Chondrocyte (in vitro differentiated cells): ENCODE measurements around the gene ANKRD52. TPM values are rescaled to one million over a fixed set of nuclear protein-coding genes. Genes with fewer than 3 reads are reported as not detected.

Experiments
- DNase-seq: peaks from one replicate; pipeline ENCODE4 v3.0.0; 2021; ENCODE audit warnings: mixed read lengths, low spot score
- H3K27ac Mint-ChIP-seq: one replicate; pipeline ENCODE4 v1.8.0; 2021; ENCODE audit warnings: mild to moderate bottlenecking, moderate library complexity, mixed read lengths; ENCODE audit not compliant: unreplicated experiment
- H3K27me3 Mint-ChIP-seq: 2 replicates; pipeline ENCODE4 v1.8.0; 2021; ENCODE audit warnings: low read depth, mixed read lengths
- H3K36me3 Mint-ChIP-seq: 2 replicates; pipeline ENCODE4 v1.8.0; 2021; ENCODE audit warnings: low read depth, mixed read lengths
- H3K4me1 Mint-ChIP-seq: 2 replicates; pipeline ENCODE4 v1.8.0; 2021; ENCODE audit warnings: low read depth, mild to moderate bottlenecking, mixed read lengths
- H3K4me3 Mint-ChIP-seq: one replicate; pipeline ENCODE4 v1.8.0; 2021; ENCODE audit warnings: mild to moderate bottlenecking, moderate library complexity, mixed read lengths; ENCODE audit not compliant: unreplicated experiment
- H3K9me3 Mint-ChIP-seq: 2 replicates; pipeline ENCODE4 v1.8.0; 2021; ENCODE audit warnings: low read depth, mixed read lengths
- CTCF ChIP-seq: fragments of 200-600 bp; sonication (generic); IDR thresholded peaks from 2 replicates; pipeline ENCODE4 v1.5.0; 2021; ENCODE audit warnings: antibody characterized with exemption, mild to moderate bottlenecking, moderate library complexity
- total RNA-seq: library from RNA; stranded (reverse); gene quantifications from 3 replicates; pipeline ENCODE4 v1.2.1, GENCODE V29; 2021

Gene ANKRD52
- total RNA-seq, 1 donor from 2014 or later: 106 TPM

- H3K4me1 Mint-ChIP-seq: peaks cover 37% of the 10 kb centered on the region
- no peaks in the 10 kb centered on the region for H3K27me3 Mint-ChIP-seq
- no peaks in the 10 kb centered on the region for H3K36me3 Mint-ChIP-seq
- TF ChIP-seq CTCF: no peak
- H3K27ac Mint-ChIP-seq: no peak overlapping the region
- H3K4me3 Mint-ChIP-seq: no peak overlapping the region
- no peaks in the 10 kb centered on the region for H3K9me3 Mint-ChIP-seq
- no peak for DNase-seq
These were observed 65.6 kb downstream of the ANKRD52 start for GRCh38 chr12:56192582-56192981.

- peaks cover 4% of the 10 kb centered on the region for H3K36me3 Mint-ChIP-seq
- TF ChIP-seq CTCF: no peak
- H3K4me3 Mint-ChIP-seq: peak overlapping the region; percentile 99
- H3K27me3 Mint-ChIP-seq: no peaks in the 10 kb centered on the region
- DNase-seq: no peak
- H3K4me1 Mint-ChIP-seq: peaks cover 33% of the 10 kb centered on the region
- H3K9me3 Mint-ChIP-seq: no peaks in the 10 kb centered on the region
- peak overlapping the region; percentile 99 for H3K27ac Mint-ChIP-seq
These were observed 67.5 kb downstream of the ANKRD52 start for GRCh38 chr12:56190695-56191155.

GRCh38 chr12:56189918-56190694 lies 68.1 kb downstream of the ANKRD52 start:
- Mint-ChIP-seq H3K4me1 (peaks cover 33% of the 10 kb centered on the region), H3K27me3 (no peaks in the 10 kb centered on the region), H3K4me3 (peak overlapping the region; percentile 99), H3K36me3 (peaks cover 4% of the 10 kb centered on the region), H3K9me3 (no peaks in the 10 kb centered on the region), H3K27ac (peak overlapping the region; percentile 99)
- DNase-seq: no peak
- TF ChIP-seq CTCF: peak; percentile 67

GRCh38 chr12:56189099-56189917 lies 68.9 kb downstream of the ANKRD52 start, which contains the start of gene SMARCC2:
TSS of gene SMARCC2 (minus strand) at chr12:56189483. CDS start at chr12:56189461, 22 bp downstream.
- H3K27ac Mint-ChIP-seq: peak within 1 kb of the TSS; percentile 99
- H3K9me3 Mint-ChIP-seq: no peaks in the 10 kb centered on the region
- no peaks in the 10 kb centered on the region for H3K27me3 Mint-ChIP-seq
- peaks cover 8% of the 10 kb centered on the region for H3K36me3 Mint-ChIP-seq
- no peak for DNase-seq
- peak; percentile 87 for TF ChIP-seq CTCF
- peak within 1 kb of the TSS; percentile 99 for H3K4me3 Mint-ChIP-seq
- H3K4me1 Mint-ChIP-seq: peaks cover 33% of the 10 kb centered on the region

- Mint-ChIP-seq H3K27me3 (no peaks in the 10 kb centered on the region), H3K36me3 (peaks cover 10% of the 10 kb centered on the region), H3K4me1 (peaks cover 33% of the 10 kb centered on the region), H3K27ac (peak overlapping the region; percentile 71), H3K9me3 (no peaks in the 10 kb centered on the region), H3K4me3 (peak overlapping the region; percentile 74)
- no peak for DNase-seq
- no peak for TF ChIP-seq CTCF
These were observed 69.4 kb downstream of the ANKRD52 start for GRCh38 chr12:56188778-56189098.
